GM19351 (cell line): ENCODE data around the gene C2CD4C.
"Not testable (repeated sequence)": the region's sequence is repeated elsewhere in the genome, so short reads cannot be mapped to it uniquely, and the experiment has no call there.

Source experiments
- ATAC-seq: cut with Tn5 transposase; IDR thresholded peaks from one replicate; pipeline ENCODE4 v1.9.1; 2021; ENCODE audit warnings: mild to moderate bottlenecking, moderate library complexity; ENCODE audit not compliant: unreplicated experiment

The C2CD4C gene, protein sequence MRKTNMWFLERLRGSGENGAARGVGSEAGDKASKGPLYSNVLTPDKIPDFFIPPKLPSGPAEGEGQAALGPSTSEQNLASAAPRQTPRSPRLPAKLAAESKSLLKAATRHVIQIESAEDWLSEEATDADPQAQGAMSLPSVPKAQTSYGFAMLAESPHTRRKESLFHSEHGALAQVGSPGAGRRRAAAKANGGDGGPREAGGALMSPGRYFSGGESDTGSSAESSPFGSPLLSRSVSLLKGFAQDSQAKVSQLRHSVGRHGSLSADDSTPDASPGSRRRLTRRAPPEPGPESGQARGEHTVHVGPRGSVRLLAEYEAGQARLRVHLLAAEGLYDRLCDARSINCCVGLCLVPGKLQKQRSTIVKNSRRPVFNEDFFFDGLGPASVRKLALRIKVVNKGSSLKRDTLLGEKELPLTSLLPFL

DNA sequence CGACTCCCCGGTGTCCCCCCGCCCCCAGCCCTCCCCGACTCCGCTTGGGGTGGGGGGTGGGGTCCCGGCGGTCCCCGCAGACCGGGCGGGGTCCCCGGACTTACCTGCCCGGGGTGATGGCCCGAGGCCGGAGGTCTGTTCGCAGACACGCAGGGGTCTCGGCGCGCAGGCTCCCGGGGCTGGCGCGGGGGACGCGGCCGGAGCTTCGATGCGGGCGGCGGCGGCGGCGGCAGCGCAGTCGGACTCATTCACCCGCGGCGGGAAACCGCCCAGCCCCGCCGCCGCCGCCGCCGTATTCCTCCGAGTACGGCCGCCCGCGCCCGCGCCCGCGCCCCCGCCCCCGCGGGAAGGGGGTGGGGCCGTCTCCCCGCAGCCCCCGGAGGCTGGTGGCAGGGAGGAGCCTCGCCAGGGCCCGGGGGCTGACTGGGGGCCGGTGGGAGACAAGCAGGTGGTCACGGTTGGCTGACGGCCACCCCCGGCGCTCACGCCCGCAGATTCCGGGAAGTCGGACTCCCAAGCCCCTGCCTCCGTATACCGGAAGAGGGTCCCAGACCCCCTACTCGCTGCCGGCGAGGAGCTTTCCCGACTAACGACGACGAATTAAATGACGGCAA is at the start of gene C2CD4C:
TSS of gene C2CD4C (minus strand) at position 246 of the 614 bp plus-strand sequence. CDS start 786 bp downstream, outside the sequence.
- ATAC-seq, result no peak

GRCh38 chr19:458091-459042 is 49.4 kb upstream of the C2CD4C start:
- ATAC-seq, result no peak

GRCh38 chr19:457636-458035 is 48.7 kb upstream of the C2CD4C start:
- ATAC-seq, result no peak

DNA sequence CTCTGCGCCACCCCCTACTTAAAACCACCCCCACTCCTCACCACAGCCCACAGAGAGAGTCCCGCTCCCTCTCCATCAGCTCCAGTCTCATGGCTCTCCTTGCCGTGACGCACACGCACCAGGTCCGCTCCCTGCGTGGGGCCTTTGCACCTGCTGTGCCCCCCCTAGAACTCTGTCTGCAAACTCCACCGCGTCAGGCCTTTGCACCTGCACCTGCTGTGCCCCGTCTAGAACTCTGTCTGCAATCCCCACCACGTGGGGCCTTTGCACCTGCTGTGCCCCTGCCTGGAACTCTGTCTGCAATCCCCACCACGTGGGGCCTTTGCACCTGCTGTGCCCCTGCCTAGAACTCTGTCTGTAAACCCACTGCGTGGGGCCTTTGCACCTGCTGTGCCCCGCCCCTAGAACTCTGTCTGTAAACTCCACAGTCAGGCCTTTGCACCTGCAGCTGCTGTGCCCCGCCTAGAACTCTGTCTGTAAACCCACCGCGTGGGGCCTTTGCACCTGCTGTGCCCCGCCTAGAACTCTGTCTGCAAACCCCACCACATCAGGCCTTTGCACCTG is 47.7 kb upstream of the C2CD4C start:
- no peak for ATAC-seq

GRCh38 chr19:455851-456546 is 47.1 kb upstream of the C2CD4C start:
- ATAC-seq, result no peak

GRCh38 chr19:455031-455705 is 46.2 kb upstream of the C2CD4C start:
- ATAC-seq, result no peak

GRCh38 chr19:453606-454005 is 44.7 kb upstream of the C2CD4C start:
- no peak for ATAC-seq

- ATAC-seq, result no peak
Observed at GRCh38 chr19:452829-453228, 43.9 kb upstream of the C2CD4C start.

DNA sequence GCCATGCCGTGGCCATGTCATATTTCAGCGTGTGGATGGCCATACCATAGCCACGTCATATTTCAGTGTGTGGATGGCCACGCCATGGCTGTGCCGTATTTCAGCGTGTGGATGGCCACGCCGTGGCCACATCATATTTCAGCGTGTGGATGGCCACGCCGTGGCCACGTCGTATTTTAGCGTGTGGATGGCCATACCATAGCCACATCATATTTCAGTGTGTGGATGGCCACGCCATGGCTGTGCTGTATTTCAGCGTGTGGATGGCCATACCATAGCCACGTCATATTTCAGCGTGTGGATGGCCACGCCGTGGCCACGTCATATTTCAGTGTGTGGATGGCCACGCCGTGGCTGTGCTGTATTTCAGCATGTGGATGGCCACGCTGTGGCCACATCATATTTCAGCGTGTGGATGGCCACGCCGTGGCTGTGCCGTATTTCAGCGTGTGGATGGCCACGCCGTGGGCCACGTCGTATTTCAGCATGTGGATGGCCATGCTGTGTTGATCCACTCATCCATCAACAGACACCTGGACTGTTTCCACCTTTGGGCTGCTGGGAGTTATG is 42.0 kb upstream of the C2CD4C start:
- not testable (repeated sequence) for ATAC-seq

GRCh38 chr19:449916-450315 is 41.0 kb upstream of the C2CD4C start:
- ATAC-seq, result no peak

GRCh38 chr19:447816-448560 is 39.0 kb upstream of the C2CD4C start:
- ATAC-seq, result no peak

DNA sequence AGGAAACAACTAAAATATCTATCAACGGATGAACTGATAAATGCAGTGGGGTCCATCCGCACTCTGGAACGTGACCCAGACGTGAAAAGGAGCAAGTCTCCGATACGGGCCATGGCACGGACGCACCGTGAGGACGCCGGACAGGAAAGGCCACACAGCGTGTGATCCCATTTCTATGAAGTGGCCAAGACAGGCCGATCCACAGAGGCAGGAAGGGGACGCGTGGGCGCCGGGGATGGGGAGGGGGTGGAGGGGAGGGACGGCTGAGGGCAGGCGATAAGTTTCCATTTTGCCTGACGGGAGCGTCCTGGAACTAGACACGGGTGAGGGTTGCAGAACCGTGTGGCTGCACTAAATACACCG is 38.1 kb upstream of the C2CD4C start:
- ATAC-seq, result no peak

GRCh38 chr19:444677-445210 is 35.8 kb upstream of the C2CD4C start:
- ATAC-seq, result no peak

DNA sequence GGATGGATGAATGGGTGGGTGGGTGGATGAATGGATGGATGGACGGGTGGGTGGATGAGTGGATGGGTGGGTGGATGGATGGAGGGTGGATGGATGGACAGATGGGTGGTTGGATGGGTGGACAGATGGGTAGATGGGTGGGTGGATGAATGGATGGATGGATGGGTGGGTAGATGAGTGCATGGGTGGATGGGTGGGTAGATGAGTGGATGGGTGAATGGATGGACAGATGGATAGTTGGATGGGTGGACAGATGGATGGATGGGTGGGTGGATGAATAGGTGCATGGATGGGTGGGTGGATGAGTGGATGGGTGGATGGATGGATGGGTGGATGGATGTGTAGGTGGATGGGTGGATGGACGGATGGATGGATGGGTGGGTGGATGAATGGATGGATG is 34.1 kb upstream of the C2CD4C start:
- no peak for ATAC-seq

DNA sequence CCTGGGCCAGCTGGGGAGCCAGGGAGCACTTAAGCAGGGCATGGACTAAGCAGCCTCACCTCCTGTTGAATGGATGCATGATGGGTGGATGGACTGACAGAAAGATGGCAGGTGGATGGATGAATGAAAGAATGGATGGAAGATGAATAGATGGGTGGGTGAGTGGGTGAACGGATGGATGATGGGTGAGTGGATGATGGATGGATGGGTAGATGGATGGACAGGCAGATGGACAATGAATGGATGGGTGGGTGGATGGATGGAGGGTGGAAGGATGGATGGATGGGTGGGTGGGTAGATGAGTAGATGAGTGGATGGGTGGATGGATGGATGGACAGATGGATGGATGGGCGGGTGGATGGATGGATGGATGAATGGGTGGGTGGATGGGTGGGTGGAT is 33.1 kb upstream of the C2CD4C start:
- ATAC-seq, result no peak

DNA sequence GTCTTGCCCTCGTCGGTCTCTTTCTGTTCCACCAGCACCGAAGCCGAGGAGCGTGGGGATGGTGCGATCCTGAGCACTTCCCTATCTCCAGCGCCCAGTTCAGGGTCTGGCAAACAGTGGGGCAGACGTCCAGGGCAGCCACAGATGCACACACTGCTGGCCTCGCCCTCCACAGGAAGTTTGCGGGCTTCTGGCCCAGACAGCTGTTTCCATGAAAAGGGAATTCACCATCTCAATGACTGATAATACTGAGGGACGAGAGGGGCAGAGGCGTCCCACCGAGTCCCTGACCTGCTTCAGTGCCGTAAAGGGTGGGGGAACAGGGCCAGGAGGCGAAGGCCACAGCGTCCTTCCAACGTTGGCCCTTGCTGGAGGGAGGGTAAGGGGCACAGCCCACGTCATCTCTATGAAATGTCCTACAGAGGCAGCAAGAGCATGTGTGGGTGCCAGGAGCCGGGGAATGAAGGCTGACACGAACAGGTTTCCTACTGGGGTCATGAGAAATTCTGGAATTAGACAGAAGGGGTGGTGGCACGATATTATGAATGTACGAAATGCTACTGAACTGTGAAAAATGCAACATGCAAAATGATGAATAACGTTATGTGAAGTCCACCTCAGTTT is 32.4 kb upstream of the C2CD4C start:
- ATAC-seq, result no peak

DNA sequence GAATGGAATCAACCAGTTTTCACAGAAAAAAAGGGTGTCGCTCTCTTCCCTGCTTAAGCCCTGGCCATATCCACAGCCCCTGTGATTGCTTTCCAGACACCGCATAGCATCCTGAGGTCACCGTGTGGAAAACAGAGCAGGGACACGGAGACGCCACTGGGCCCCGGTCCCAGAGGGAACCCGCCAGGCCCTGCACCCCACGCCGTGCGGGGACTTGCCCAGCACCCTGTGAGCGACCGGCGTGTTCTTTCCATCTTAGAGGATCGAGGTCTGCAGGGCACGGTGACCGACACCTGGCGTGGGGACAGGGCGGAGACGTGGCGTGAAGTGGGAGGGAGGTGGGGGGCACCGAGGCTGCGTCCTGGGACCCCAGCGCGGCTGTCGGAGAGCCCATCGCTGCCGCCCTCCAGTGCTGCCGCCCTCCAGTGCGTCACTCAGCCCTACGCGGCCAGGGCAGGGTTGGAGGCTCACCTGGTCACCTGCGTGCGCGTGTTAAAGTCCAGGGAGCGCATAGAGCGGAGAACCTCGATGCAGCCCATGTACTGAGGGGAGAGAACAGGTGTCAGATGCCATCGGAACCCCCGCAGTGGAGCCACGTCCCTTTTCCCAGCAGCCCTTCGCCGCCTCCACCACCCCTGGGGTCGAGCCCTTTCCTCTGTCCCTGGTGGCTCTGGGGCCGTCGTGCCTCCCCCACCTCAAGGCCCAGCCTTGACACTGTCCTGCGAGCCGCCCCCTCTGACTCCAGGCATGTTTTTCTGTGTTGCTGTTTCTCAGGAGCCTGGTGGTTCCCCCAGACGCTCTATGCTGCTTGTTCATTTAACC is 31.7 kb upstream of the C2CD4C start:
- no peak for ATAC-seq
